Measurements from ENCODE around the gene MAN2A1. TPM values are rescaled to one million over a fixed set of nuclear protein-coding genes. Genes with fewer than 3 reads are reported as not detected.

Gene MAN2A1
- total RNA-seq, 2 donors from 2014 or later, result 29.6 to 36.2 TPM

DNA sequence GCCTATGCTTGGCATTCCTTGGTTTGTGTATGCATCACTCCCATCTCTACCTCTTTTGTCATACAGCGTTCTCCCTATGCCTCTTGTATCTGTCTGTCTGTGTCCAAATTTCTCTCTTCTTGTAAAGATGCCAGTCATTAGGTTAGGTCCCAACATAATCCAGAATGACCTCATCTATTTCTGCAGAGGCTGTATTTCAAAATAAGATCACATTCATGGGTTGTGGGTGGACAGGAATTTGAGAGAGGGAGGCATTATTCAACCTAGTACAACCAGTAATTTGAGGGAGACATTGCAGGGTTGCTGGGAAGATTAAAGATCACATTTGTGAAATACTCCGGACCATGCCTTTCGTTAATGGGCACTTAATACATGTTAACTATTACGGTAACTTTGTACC, 155.0 kb downstream of the MAN2A1 start:
- intact Hi-C loops (cut with DNase I), result no loop called here
- Histone ChIP-seq H3K4me3 (no peak overlapping the region), H3K9me3 (no peaks in the 10 kb centered on the region), H3K36me3 (no peaks in the 10 kb centered on the region), H3K27ac (no peak overlapping the region), H3K27me3 (replicated peaks; ENCODE audit: insufficient read depth) (no peaks in the 10 kb centered on the region), H3K4me1 (replicated peaks) (no peaks in the 10 kb centered on the region)
- no peak for TF ChIP-seq POLR2A (IDR thresholded peaks at IDR 0.05)
- TF ChIP-seq, protein P1, sequence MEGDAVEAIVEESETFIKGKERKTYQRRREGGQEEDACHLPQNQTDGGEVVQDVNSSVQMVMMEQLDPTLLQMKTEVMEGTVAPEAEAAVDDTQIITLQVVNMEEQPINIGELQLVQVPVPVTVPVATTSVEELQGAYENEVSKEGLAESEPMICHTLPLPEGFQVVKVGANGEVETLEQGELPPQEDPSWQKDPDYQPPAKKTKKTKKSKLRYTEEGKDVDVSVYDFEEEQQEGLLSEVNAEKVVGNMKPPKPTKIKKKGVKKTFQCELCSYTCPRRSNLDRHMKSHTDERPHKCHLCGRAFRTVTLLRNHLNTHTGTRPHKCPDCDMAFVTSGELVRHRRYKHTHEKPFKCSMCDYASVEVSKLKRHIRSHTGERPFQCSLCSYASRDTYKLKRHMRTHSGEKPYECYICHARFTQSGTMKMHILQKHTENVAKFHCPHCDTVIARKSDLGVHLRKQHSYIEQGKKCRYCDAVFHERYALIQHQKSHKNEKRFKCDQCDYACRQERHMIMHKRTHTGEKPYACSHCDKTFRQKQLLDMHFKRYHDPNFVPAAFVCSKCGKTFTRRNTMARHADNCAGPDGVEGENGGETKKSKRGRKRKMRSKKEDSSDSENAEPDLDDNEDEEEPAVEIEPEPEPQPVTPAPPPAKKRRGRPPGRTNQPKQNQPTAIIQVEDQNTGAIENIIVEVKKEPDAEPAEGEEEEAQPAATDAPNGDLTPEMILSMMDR (IDR thresholded peaks at IDR 0.05), result no peak
- 77% methylated on average over 4 of the region's 4 CpGs for WGBS
- DNase-seq (ENCODE audit: low spot score), result no peak

GRCh38 chr5:109848130-109848529, 158.4 kb downstream of the MAN2A1 start:
- H3K27me3 ChIP-seq (replicated peaks; ENCODE audit: insufficient read depth), result no peaks in the 10 kb centered on the region
- no peak for DNase-seq (ENCODE audit: low spot score)
- no peaks in the 10 kb centered on the region for H3K9me3 ChIP-seq
- no peak overlapping the region for H3K4me3 ChIP-seq
- TF ChIP-seq, protein P1 (IDR thresholded peaks at IDR 0.05), result no peak
- intact Hi-C loops (cut with DNase I), result no loop called here
- 81% methylated on average over 3 of the region's 3 CpGs for WGBS
- H3K36me3 ChIP-seq, result no peaks in the 10 kb centered on the region
- no peak overlapping the region for H3K27ac ChIP-seq
- no peaks in the 10 kb centered on the region for H3K4me1 ChIP-seq (replicated peaks)

- Histone ChIP-seq H3K27ac (no peak overlapping the region), H3K4me3 (no peak overlapping the region), H3K9me3 (no peaks in the 10 kb centered on the region), H3K36me3 (no peaks in the 10 kb centered on the region), H3K4me1 (replicated peaks) (no peaks in the 10 kb centered on the region), H3K27me3 (replicated peaks; ENCODE audit: insufficient read depth) (no peaks in the 10 kb centered on the region)
- over 99% methylated on average over 4 of the region's 4 CpGs for WGBS
- TF ChIP-seq POLR2A (IDR thresholded peaks at IDR 0.05), result no peak
- no peak for TF ChIP-seq POLR2AphosphoS5 (IDR thresholded peaks at IDR 0.05)
- TF ChIP-seq, protein P1 (IDR thresholded peaks at IDR 0.05), result no peak
- DNase-seq (ENCODE audit: low spot score), result no peak
- intact Hi-C loops (cut with DNase I), result loop anchor here (10.0 kb wide), 1 partner anchor 155 kb away; no protein-coding TSS in a partner anchor
Measured at GRCh38 chr5:109849478-109850088, 159.9 kb downstream of the MAN2A1 start.

DNA sequence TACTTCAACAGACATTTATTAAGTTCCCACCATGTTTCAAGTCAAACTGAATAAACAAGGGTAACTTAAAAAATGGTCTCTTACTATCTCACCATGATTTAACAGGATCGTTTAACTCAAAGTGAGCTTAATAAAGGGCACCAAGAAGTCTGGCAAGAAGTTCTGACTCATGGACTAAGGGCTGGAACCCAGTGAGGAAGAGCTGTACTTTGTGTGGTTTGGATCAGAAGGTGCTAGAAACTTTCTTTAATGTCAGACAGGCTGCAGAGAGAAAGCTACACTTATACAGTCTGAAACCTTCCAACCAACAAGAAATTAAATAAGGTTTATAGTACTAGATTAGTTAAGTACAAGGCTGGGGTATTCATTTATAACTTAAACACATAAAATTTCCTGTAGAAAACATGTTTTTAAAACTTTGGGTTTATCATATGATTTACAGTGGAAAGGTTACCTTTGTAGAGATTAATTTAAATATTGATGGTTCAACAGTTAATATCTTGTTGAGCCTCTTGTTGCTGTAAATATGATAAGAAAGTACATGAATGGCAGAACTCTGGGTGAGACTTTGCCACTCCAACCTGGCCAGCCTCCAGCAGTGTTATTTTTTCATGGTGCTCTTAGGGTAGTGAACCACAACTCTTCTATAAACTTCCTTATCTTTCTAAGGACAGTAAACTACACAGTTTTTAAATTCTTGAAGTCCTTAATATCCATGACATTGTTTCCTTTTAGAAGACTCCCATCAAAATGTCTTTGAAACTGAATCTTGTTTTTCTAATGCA, 162.8 kb downstream of the MAN2A1 start:
- intact Hi-C loops (cut with DNase I), result loop anchor here (10.0 kb wide), 1 partner anchor 158 kb away; no protein-coding TSS in a partner anchor
- Histone ChIP-seq H3K36me3 (no peaks in the 10 kb centered on the region), H3K4me1 (replicated peaks) (no peaks in the 10 kb centered on the region), H3K27me3 (replicated peaks; ENCODE audit: insufficient read depth) (no peaks in the 10 kb centered on the region), H3K4me3 (no peak overlapping the region), H3K9me3 (no peaks in the 10 kb centered on the region), H3K27ac (no peak overlapping the region)
- TF ChIP-seq POLR2A (IDR thresholded peaks at IDR 0.05), result no peak
- TF ChIP-seq POLR2AphosphoS5 (IDR thresholded peaks at IDR 0.05), result no peak
- TF ChIP-seq, protein P1 (IDR thresholded peaks at IDR 0.05), result no peak
- WGBS, result 33% methylated on average over 1 of the region's 1 CpG
- DNase-seq (ENCODE audit: low spot score), result no peak

- DNase-seq (ENCODE audit: low spot score), result no peak
- intact Hi-C loops (cut with DNase I), result loop anchor here (10.0 kb wide), 1 partner anchor 159 kb away; no protein-coding TSS in a partner anchor
- Histone ChIP-seq H3K9me3 (no peaks in the 10 kb centered on the region), H3K4me1 (replicated peaks) (no peaks in the 10 kb centered on the region), H3K27ac (no peak overlapping the region), H3K27me3 (replicated peaks; ENCODE audit: insufficient read depth) (no peaks in the 10 kb centered on the region), H3K4me3 (no peak overlapping the region), H3K36me3 (no peaks in the 10 kb centered on the region)
- TF ChIP-seq, protein P1 (IDR thresholded peaks at IDR 0.05), result no peak
- no peak for TF ChIP-seq POLR2A (IDR thresholded peaks at IDR 0.05)
- no peak for TF ChIP-seq POLR2AphosphoS5 (IDR thresholded peaks at IDR 0.05)
- WGBS, result 51% methylated on average over 3 of the region's 3 CpGs
Measured at GRCh38 chr5:109853377-109853776, 163.7 kb downstream of the MAN2A1 start.
